ENCODE measurements around the gene ALX1.

The ALX1 gene

DNA sequence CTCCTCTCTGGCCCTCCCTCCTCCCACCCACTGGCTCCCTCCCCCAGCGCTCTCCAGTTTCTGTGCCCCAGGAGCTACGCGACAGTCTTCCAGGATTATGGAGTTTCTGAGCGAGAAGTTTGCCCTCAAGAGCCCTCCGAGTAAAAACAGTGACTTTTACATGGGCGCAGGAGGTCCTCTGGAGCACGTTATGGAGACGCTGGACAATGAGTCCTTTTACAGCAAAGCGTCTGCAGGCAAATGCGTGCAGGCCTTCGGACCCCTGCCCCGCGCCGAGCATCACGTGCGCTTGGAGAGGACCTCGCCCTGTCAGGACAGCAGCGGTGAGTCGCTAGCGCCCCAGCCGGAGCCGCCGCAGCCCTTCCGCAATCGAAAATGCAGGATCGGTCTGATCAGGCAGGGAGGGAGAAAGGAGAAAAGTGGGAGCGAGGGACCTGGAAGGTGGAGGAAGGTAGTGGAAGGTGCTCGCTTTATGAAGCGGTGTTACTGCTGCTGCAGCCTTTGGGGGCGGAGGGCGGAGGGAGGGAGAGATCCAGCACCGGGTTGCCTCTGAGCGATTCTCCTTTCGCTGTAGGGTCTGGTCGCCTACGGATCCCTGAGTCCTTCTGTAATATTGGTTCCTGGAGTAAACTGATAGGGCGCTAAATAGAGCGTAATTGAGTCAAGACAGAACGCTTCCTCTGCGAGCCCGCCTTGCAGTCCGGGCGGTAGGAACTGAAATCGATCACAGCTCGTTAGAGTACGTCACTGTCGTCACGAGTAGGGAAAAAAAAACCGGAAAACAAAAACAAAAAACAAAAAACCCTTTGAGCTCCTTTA lies at the start of gene ALX1:
ALX1 (plus strand) TSS at position 56 of the 819 bp plus-strand sequence; CDS start at position 98, 42 bp downstream.
- no peak for DNase-seq

- no peak for DNase-seq
Observed at GRCh38 chr12:85237327-85237726, 42.7 kb upstream of the ALX1 start.

DNA sequence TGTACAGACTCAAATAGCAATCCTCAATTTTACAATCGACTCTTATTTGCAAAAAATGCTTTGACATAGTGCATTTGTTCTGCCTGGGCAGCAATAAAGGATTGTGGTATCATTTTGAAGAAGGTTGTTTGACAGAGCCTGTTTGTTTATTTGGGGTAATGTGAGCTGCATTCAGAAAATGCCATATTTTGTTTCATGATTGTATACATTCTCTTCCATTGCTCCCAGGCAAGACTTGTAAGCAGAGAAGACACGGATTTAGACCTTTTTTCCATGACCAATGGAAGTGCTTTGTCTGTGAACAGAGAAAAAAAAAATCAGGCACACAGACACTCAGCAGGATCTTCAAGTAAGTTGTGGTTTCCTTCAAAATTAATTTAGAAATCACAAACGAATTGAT lies 35.5 kb upstream of the ALX1 start:
- DNase-seq, result no peak

DNA sequence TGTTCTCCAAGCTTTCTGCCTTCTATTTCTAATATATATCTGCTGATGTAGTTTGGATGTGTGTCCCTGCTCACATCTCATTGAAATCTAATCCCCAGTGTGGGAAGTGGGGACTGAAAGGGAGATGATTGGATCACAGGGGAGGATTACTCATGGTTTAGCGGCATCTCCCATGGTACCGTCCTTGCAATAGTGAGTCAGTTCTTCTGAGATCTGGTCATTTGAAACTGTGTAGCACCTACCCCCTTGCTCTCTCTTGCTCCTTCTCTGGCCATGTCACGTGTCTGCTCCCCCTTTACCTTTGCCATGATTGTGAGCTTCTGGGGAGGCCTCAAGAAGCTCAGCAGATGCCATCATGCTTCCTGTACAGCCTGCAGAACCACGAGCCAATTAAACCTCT lies 26.2 kb upstream of the ALX1 start:
- no peak for DNase-seq

- DNase-seq, result no peak
Observed at GRCh38 chr12:85257671-85258070, 22.3 kb upstream of the ALX1 start.

DNA sequence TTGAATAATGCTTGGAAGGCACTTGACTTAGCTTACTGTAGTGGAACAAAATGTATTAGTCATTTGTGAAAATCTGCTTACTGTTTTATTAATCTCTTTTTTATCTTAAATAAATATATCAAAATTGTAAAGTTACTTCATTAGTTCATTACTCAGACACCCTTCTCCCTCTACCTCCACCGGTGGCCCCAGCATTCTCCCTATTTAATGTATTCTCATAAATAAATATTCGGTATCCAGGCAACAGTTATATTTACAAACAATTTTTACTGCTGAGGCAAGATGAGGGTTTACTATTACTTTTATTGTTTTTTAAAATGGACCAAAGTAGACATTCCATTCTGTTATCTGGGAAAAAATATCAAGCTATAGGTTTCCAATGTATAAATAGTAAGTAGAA lies 19.6 kb upstream of the ALX1 start:
- DNase-seq, result no peak

DNA sequence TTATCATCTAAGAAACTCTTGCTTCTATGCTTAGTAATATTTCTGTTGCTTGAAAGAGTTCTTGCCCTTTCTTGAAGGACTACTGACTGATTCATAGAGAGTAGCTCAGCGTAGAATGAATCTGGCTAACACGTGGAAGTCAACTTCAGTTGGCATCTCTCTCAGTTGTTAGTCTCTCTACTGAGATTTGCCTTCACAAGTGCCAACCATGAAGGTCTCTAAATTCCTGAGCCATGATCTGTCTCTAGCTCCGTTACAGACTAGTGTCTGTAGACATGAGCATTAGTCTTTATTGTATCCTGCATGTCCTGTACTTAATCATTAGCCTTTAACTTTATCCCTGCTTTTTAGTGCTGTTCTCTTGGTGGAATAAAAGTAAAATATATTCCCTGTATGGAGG lies 19.1 kb upstream of the ALX1 start:
- no peak for DNase-seq

- no peak for DNase-seq
Observed at GRCh38 chr12:85266356-85266755, 13.7 kb upstream of the ALX1 start.

- no peak for DNase-seq
Observed at GRCh38 chr12:85273381-85274314, 6.4 kb upstream of the ALX1 start.

DNA sequence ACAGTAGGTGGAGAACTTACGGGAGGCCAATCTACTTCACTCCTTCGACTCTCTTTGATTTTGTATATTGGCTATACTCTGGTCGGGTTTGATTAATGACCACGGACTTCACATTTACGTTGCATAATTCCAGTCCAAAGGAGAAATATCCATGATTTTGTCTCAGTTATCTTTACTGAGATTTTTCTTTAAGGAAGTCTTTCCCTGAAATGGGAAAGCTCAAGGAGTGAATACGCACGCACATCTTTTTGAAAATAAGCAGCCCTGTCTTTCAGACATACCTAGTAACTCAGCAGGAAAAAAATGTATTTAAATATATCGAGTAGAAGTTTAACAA lies 5.7 kb upstream of the ALX1 start:
- no peak for DNase-seq

- no peak for DNase-seq
Observed at GRCh38 chr12:85275374-85275773, 4.6 kb upstream of the ALX1 start.

DNA sequence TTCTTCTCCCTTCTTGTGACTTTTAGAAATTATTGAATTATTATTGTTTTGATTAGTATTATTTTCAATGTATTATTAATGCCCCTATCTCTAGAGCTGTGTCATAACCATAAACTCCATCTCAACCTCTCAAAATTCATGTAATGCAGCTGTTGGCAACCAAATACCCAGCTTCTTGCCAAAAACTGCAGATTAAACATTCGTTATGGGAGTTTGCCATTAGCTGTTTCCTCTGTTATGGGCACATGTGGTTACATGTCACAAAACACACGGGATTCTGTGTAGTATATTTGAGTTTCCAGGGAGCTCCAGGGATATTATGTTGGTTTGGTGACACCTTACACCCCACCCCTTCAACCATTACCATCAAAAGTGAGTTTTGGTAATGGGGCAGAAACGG lies 2.8 kb upstream of the ALX1 start:
- no peak for DNase-seq

- DNase-seq, result no peak
Observed at GRCh38 chr12:85277900-85278597, 2.0 kb upstream of the ALX1 start.

GRCh38 chr12:85278598-85279448 lies 1.2 kb upstream of the ALX1 start:
- DNase-seq, result no peak

GRCh38 chr12:85279449-85280164 lies 413 bp upstream of the ALX1 start:
- no peak for DNase-seq

- no peak for DNase-seq
Observed at GRCh38 chr12:85280984-85281630, 1.1 kb downstream of the ALX1 start.

GRCh38 chr12:85281636-85282312 lies 1.8 kb downstream of the ALX1 start:
- no peak for DNase-seq

DNA sequence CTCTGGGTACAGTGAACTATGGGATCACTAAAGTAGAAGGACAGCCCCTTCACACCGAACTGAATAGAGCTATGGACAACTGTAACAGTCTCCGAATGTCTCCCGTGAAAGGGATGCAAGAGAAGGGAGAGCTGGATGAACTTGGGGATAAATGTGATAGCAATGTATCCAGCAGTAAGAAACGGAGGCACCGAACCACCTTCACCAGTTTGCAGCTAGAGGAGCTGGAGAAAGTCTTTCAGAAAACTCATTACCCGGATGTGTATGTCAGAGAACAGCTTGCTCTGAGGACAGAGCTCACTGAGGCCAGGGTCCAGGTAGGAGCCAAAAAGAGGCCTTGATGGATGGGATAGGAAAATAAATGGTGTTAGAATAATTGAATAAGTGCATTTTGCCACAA lies 3.5 kb downstream of the ALX1 start:
- no peak for DNase-seq

- no peak for DNase-seq
Observed at GRCh38 chr12:85296362-85296761, 16.3 kb downstream of the ALX1 start.

DNA sequence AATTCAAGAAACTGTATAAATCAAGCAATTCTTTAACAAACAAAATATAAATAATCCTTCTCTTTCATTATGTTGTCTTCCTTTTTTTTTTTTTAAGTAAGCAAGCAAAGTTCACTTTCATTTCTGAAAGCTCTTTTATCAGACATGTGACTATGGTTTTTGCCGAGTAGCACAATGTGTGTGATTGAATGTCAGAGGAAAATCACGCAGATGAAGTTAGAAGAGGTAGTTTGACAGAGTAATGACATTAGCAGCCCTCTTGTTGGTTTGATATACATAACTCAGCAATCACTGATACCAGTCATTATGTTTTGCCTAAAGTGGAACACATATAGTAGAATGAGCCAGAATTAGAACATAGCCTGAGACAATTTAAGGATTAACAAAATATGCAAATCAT lies 19.0 kb downstream of the ALX1 start:
- DNase-seq, result no peak

- no peak for DNase-seq
Observed at GRCh38 chr12:85301051-85301450, 21.0 kb downstream of the ALX1 start.

All from GF-D8 (cell line).